Kidney epithelial cell (primary cell): ENCODE measurements around the gene KCNH3. TPM values are rescaled to one million over a fixed set of nuclear protein-coding genes. Genes with fewer than 3 reads are reported as not detected.

ENCODE experiments used
- DNase-seq: peaks from one replicate; pipeline ENCODE4 v3.0.0-alpha.2; 2010; ENCODE audit warnings: low read depth
- H3K27me3 ChIP-seq: 2 replicates; pipeline ENCODE4 v1.6.0; 2011; ENCODE audit warnings: low read length; ENCODE audit not compliant: control insufficient read depth, insufficient read depth
- H3K36me3 ChIP-seq: 2 replicates; pipeline ENCODE4 v1.5.1; 2011; ENCODE audit warnings: low read length; ENCODE audit not compliant: control insufficient read depth, insufficient read depth
- H3K4me3 ChIP-seq: 2 replicates; pipeline ENCODE4 v1.5.1; 2011; ENCODE audit warnings: low read depth, mild to moderate bottlenecking, control low read depth, low read length
- total RNA-seq: library from RNA; depleted of rRNA; stranded (reverse); fragments of >200 nt; gene quantifications from 2 replicates; pipeline ENCODE4 v1.2.3, GENCODE V29; 2015
- TF ChIP-seq, protein P1 (sequence below): IDR thresholded peaks from 2 replicates; pipeline ENCODE4 v1.5.1; 2011; ENCODE audit warnings: mild to moderate bottlenecking, moderate library complexity, low read length, control low read depth, inconsistent platforms; ENCODE audit not compliant: insufficient read depth, poor library complexity, severe bottlenecking

The KCNH3 gene
- total RNA-seq, 1 donor from 2014 or later = 0.21 TPM

DNA sequence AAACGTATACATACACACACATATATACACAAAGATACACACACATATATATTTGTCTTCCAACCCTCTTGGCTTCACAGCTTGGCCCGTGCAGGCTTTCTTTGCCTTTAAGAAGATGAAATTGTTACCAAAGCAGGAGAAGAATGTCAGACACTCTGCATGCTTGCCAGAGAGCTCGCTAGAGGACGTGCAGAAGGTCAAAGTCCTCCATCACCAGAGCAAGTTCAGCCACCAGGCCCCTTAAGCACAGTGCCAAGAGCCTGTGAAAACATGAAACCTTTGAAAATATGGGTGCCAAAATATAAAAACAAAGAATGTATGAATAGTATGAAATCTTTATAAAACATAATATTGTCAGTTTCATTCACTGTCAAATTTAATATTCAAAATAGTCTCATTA, 44.0 kb downstream of the KCNH3 start:
- H3K4me3 ChIP-seq = no peak overlapping the region
- DNase-seq = no peak
- TF ChIP-seq, protein P1, sequence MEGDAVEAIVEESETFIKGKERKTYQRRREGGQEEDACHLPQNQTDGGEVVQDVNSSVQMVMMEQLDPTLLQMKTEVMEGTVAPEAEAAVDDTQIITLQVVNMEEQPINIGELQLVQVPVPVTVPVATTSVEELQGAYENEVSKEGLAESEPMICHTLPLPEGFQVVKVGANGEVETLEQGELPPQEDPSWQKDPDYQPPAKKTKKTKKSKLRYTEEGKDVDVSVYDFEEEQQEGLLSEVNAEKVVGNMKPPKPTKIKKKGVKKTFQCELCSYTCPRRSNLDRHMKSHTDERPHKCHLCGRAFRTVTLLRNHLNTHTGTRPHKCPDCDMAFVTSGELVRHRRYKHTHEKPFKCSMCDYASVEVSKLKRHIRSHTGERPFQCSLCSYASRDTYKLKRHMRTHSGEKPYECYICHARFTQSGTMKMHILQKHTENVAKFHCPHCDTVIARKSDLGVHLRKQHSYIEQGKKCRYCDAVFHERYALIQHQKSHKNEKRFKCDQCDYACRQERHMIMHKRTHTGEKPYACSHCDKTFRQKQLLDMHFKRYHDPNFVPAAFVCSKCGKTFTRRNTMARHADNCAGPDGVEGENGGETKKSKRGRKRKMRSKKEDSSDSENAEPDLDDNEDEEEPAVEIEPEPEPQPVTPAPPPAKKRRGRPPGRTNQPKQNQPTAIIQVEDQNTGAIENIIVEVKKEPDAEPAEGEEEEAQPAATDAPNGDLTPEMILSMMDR = no peak
- H3K36me3 ChIP-seq = no peaks in the 10 kb centered on the region
- H3K27me3 ChIP-seq = no peaks in the 10 kb centered on the region

- TF ChIP-seq, protein P1 = no peak
- no peaks in the 10 kb centered on the region for H3K36me3 ChIP-seq
- H3K27me3 ChIP-seq = no peaks in the 10 kb centered on the region
- no peak overlapping the region for H3K4me3 ChIP-seq
- DNase-seq = no peak
These were observed 44.7 kb downstream of the KCNH3 start for GRCh38 chr12:49583366-49584094.

DNA sequence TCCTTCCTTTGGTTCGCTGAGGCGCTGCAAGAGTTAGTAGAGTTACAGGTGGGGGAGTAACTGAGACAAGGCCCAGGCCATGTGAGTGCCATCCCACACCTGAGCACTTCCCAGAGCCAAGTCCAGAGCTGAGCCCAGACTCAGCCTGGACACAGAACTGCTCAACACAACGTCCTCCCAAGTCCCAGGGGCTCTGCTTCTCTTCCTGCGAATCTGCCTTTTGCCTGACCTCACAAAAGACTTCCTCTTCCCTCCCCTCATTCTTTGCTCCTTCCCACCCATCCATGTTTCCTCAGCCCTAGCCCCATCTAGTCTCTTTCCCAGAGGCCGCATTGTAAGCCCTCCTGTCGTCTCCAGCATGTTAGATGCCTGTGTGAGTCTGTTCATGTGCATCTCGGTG, 45.8 kb downstream of the KCNH3 start:
- TF ChIP-seq, protein P1 = no peak
- Histone ChIP-seq H3K36me3 (no peaks in the 10 kb centered on the region), H3K4me3 (no peak overlapping the region), H3K27me3 (no peaks in the 10 kb centered on the region)
- DNase-seq = no peak

DNA sequence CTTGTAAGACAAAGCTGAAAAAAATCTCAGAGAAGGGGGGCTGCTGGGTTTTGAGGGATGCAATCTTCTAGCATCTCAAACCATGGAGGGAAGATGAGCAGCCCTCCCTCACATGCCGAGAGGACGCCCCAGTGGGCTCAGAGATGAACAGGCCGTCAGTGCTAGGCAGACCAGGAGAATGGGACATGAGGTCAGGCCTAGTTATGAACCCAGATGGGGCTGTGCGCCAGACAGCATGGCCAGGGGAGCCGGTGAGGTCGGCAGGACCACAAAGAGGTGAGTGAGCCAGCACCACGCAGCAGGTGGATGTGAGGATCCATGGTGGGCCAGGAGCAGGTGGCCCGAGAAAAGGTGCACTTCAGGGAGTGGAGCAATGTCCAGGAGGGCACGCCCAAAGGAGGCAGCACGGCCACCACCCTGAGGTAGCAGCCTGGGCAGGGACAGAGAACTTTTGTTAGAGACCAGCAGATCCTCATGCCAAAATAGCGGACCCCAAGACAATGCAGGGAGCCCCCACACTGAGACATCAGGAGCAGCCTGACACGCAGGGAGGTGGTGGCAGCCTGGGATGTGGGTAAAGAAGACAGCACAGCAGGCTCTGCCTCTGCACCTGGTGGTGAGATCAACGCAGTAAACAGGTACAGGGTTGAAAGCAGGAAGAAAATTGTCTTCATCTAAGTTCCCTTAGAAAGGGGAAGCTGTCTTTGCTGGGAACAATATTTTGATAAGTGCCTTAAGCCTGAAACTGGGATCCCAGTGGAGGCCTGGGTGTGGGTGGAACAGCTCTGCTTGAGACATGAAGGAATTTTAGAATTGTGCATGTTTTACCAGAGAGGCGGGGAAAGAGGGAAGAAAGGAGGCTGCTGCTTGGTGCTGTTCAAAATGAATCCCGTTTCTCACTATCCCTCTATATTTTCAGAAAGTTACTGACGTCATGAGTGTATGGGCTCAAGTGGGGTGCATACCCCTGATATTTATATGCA, 46.9 kb downstream of the KCNH3 start:
- no peaks in the 10 kb centered on the region for H3K36me3 ChIP-seq
- H3K4me3 ChIP-seq = no peak overlapping the region
- TF ChIP-seq, protein P1 = no peak
- no peaks in the 10 kb centered on the region for H3K27me3 ChIP-seq
- no peak for DNase-seq

DNA sequence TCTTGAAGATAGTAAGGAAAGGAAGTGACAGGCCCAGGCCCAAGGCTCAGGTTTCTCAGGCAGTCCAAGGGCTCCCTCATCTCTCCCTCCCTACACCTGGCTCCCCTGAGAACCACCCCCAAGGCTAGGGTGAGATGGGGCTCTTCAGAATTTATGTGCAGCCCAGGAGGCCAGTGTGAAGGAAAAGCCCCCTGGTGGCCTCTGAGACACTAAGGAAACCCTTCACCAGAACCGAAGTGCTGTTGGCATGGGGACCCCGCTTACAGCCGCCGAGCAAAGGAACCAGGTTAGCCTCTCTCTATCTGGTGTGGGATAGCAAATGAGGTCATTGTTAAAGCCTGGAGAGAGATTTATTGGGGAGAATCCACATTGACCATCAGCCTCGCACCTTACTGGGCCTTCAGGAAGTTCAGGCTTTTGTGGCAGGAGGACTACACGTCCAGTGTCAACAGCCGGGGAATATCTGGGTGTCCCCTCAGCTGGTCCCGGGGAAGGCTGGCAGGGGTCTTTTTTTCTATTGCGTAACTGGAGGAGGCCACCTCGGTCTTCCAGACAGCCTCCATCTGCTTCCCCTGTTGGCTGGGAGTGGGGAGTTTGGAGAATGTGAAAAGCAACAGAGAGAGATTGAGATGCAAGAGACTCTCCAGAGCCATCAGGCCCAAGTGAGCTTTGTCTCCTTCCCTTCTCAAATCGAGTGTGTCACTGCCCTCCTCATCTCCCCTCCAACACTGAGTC, 48.5 kb downstream of the KCNH3 start:
- DNase-seq = no peak
- H3K4me3 ChIP-seq = no peak overlapping the region
- no peaks in the 10 kb centered on the region for H3K36me3 ChIP-seq
- H3K27me3 ChIP-seq = no peaks in the 10 kb centered on the region
- TF ChIP-seq, protein P1 = peak; percentile 9
